ENCODE measurements around the gene CRYBG2. TPM values are rescaled to one million over a fixed set of nuclear protein-coding genes. Genes with fewer than 3 reads are reported as not detected.

CRYBG2 gene
- total RNA-seq, 2 donors from 2014 or later = 1.6 to 2.3 TPM

DNA sequence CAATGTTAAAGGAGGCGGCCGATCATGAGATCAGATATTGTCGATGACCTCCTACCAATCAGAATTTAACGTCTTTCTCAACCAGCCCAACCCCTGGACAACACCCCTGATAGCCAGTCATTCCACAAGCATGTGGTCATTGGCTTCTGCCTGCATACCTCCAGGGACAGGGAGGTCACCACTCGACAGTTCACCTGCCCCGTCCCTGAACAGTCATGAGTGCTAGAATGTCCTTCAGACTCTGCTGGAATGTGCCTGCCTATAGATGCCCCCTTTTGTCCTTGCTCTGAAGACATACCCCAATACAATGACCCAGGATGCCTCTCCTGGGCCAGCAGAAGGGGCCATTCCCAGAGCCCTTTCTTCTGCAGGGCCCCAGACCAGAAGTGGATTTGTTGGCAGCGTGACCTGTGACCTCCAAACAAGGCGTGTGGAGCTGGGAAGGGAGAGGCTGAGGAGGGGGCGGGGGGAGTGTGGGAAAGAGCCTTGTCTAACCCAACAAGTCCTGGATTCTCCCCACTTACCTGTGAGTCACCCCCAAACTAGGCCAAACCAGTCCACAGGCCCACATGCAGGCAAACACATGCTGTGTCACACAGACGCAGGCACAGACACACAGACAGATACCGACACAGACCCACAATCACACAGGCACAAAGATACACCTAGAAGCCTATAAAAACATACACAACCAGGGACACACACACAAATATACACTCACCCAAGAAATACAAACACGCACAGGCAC is 2.2 kb downstream of the CRYBG2 start:
- H3K27ac Mint-ChIP-seq = no peak overlapping the region
- H3K27me3 Mint-ChIP-seq (ENCODE audit: low read depth) = no peaks in the 10 kb centered on the region
- H3K4me1 Mint-ChIP-seq (ENCODE audit: low read depth) = no peaks in the 10 kb centered on the region
- no peaks in the 10 kb centered on the region for H3K9me3 Mint-ChIP-seq
- no peaks in the 10 kb centered on the region for H3K36me3 Mint-ChIP-seq (ENCODE audit: insufficient read depth in 2 of 2)
- no peak overlapping the region for H3K4me3 Mint-ChIP-seq
- DNase-seq (no peak), ATAC-seq (replicated peaks in 1 of 2) (no peak)

GRCh38 chr1:26350701-26351589 is 3.0 kb downstream of the CRYBG2 start:
- no peak for DNase-seq
- ATAC-seq (replicated peaks in 1 of 2) = no peak
- H3K27ac Mint-ChIP-seq = no peak overlapping the region
- no peaks in the 10 kb centered on the region for H3K36me3 Mint-ChIP-seq (ENCODE audit: insufficient read depth in 2 of 2)
- no peak overlapping the region for H3K4me3 Mint-ChIP-seq
- H3K9me3 Mint-ChIP-seq = no peaks in the 10 kb centered on the region
- no peaks in the 10 kb centered on the region for H3K4me1 Mint-ChIP-seq (ENCODE audit: low read depth)
- no peaks in the 10 kb centered on the region for H3K27me3 Mint-ChIP-seq (ENCODE audit: low read depth)

DNA sequence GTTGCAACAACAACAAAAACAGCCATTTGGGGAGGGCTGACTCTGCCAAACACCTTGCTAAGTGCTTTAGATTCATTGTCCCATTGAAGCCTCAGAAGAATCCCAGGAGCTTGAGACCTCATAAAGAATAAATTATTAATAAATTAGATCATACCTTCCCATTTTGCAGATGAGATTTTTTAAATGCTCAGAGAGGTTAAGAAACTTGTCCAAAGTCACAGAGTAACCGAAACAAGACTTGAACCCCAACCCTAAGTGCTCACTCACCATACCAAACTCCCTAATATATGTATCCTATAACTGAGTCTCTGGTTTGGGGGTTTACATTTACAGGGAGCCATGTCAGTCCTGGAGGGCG is 3.6 kb downstream of the CRYBG2 start:
- no peaks in the 10 kb centered on the region for H3K27me3 Mint-ChIP-seq (ENCODE audit: low read depth)
- H3K9me3 Mint-ChIP-seq = no peaks in the 10 kb centered on the region
- DNase-seq (no peak), ATAC-seq (replicated peaks in 1 of 2) (no peak)
- H3K4me3 Mint-ChIP-seq = no peak overlapping the region
- no peak overlapping the region for H3K27ac Mint-ChIP-seq
- no peaks in the 10 kb centered on the region for H3K36me3 Mint-ChIP-seq (ENCODE audit: insufficient read depth in 2 of 2)
- H3K4me1 Mint-ChIP-seq (ENCODE audit: low read depth) = no peaks in the 10 kb centered on the region

DNA sequence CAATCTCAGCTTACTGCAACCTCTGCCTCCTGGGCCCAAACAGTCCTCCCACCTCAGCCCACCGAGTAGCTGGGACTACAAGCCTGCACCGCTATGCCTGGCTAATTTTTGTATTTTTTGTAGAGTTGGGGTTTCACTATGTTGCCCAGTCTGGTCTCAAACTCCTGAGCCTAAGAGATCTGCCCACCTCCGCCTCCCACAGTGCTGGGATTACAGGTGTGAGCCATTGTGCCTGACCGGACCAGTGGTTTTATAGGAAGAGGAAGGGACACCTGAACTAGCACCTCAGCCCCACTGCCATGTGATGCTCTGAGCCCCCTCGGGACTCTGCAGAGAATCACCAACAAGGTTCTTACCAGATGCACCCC is 4.1 kb downstream of the CRYBG2 start:
- DNase-seq (no peak), ATAC-seq (replicated peaks in 1 of 2) (no peak)
- Mint-ChIP-seq H3K27me3 (ENCODE audit: low read depth) (no peaks in the 10 kb centered on the region), H3K27ac (no peak overlapping the region), H3K4me3 (no peak overlapping the region), H3K36me3 (ENCODE audit: insufficient read depth in 2 of 2) (no peaks in the 10 kb centered on the region), H3K9me3 (no peaks in the 10 kb centered on the region), H3K4me1 (ENCODE audit: low read depth) (no peaks in the 10 kb centered on the region)

DNA sequence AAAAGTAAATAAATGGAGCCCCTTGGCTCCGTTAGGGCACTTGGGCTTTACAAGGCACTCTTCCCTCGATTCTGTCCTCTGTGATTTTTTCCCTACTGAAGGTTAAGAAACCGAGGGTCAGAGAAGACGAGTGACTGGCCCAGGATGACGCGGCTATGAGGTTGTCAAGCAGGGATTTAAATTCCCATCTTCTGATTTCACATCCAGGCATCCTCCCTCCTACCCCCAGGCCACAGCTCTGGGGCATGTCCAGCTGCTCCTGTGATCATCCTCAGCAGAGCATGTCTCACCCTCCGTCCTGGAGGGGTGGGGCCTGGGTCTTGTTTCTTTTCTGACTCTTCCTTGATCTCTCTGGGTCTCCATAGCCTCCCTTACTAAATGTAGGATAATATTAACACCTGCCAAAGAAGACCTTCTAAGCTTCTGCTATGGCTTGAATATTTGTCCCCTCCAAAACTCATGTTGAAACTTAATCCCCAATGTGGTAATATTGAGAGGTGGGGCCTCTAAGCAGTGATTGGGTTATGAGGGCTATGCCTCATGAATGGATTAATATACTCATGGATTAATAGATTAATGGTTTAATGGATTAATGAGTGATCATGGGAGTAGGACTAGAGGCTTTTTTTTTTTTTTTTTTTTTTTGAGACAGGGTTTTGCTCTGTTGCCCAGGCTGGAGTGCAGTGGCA is 4.6 kb downstream of the CRYBG2 start:
- DNase-seq (no peak), ATAC-seq (replicated peaks in 1 of 2) (no peak)
- no peaks in the 10 kb centered on the region for H3K4me1 Mint-ChIP-seq (ENCODE audit: low read depth)
- no peaks in the 10 kb centered on the region for H3K36me3 Mint-ChIP-seq (ENCODE audit: insufficient read depth in 2 of 2)
- H3K9me3 Mint-ChIP-seq = no peaks in the 10 kb centered on the region
- no peaks in the 10 kb centered on the region for H3K27me3 Mint-ChIP-seq (ENCODE audit: low read depth)
- no peak overlapping the region for H3K27ac Mint-ChIP-seq
- no peak overlapping the region for H3K4me3 Mint-ChIP-seq

- Mint-ChIP-seq H3K27me3 (ENCODE audit: low read depth) (no peaks in the 10 kb centered on the region), H3K4me1 (ENCODE audit: low read depth) (no peaks in the 10 kb centered on the region), H3K36me3 (ENCODE audit: insufficient read depth in 2 of 2) (no peaks in the 10 kb centered on the region), H3K4me3 (no peak overlapping the region), H3K9me3 (no peaks in the 10 kb centered on the region), H3K27ac (no peak overlapping the region)
- DNase-seq (no peak), ATAC-seq (replicated peaks in 1 of 2) (no peak)
Measured at GRCh38 chr1:26346274-26347033, 7.5 kb downstream of the CRYBG2 start.

- H3K4me3 Mint-ChIP-seq = no peak overlapping the region
- no peaks in the 10 kb centered on the region for H3K4me1 Mint-ChIP-seq (ENCODE audit: low read depth)
- DNase-seq (no peak), ATAC-seq (replicated peaks in 1 of 2) (no peak)
- no peaks in the 10 kb centered on the region for H3K9me3 Mint-ChIP-seq
- no peak overlapping the region for H3K27ac Mint-ChIP-seq
- no peaks in the 10 kb centered on the region for H3K36me3 Mint-ChIP-seq (ENCODE audit: insufficient read depth in 2 of 2)
- H3K27me3 Mint-ChIP-seq (ENCODE audit: low read depth) = no peaks in the 10 kb centered on the region
Measured at GRCh38 chr1:26345718-26346117, 8.2 kb downstream of the CRYBG2 start.

GRCh38 chr1:26344147-26344920 is 9.6 kb downstream of the CRYBG2 start:
- no peaks in the 10 kb centered on the region for H3K36me3 Mint-ChIP-seq (ENCODE audit: insufficient read depth in 2 of 2)
- no peaks in the 10 kb centered on the region for H3K9me3 Mint-ChIP-seq
- no peak overlapping the region for H3K27ac Mint-ChIP-seq
- no peaks in the 10 kb centered on the region for H3K4me1 Mint-ChIP-seq (ENCODE audit: low read depth)
- DNase-seq (no peak), ATAC-seq (replicated peaks in 1 of 2) (no peak)
- no peak overlapping the region for H3K4me3 Mint-ChIP-seq
- no peaks in the 10 kb centered on the region for H3K27me3 Mint-ChIP-seq (ENCODE audit: low read depth)

- DNase-seq (no peak), ATAC-seq (replicated peaks in 1 of 2) (no peak)
- H3K4me1 Mint-ChIP-seq (ENCODE audit: low read depth) = peaks cover 7% of the 10 kb centered on the region
- peaks cover 6% of the 10 kb centered on the region for H3K27me3 Mint-ChIP-seq (ENCODE audit: low read depth)
- H3K9me3 Mint-ChIP-seq = no peaks in the 10 kb centered on the region
- H3K36me3 Mint-ChIP-seq (ENCODE audit: insufficient read depth in 2 of 2) = no peaks in the 10 kb centered on the region
- H3K27ac Mint-ChIP-seq = no peak overlapping the region
- no peak overlapping the region for H3K4me3 Mint-ChIP-seq
Measured at GRCh38 chr1:26340047-26340481, 13.9 kb downstream of the CRYBG2 start.

DNA sequence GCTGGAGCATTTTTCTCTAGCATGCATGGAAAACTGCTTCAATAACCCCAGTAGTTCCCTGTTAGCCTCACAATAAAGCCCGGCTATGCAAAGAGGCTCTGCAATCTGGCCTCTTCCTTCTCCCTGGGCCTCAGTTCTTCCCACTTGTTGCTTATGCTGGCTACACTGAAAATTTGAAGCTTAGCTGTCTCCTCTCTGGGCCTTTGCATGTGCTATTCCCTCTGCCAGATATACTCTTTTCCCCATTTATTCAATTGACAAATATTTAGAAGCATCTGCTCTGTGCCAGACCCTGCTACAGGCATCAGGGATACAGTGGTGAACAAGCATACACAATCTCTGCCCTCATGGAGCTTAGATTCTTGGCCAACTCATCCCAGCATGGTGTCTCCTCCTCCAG is 15.3 kb downstream of the CRYBG2 start:
- peaks cover 7% of the 10 kb centered on the region for H3K4me1 Mint-ChIP-seq (ENCODE audit: low read depth)
- H3K36me3 Mint-ChIP-seq (ENCODE audit: insufficient read depth in 2 of 2) = no peaks in the 10 kb centered on the region
- DNase-seq (no peak), ATAC-seq (replicated peaks in 1 of 2) (no peak)
- no peak overlapping the region for H3K4me3 Mint-ChIP-seq
- H3K27me3 Mint-ChIP-seq (ENCODE audit: low read depth) = peaks cover 6% of the 10 kb centered on the region
- no peaks in the 10 kb centered on the region for H3K9me3 Mint-ChIP-seq
- H3K27ac Mint-ChIP-seq = no peak overlapping the region

DNA sequence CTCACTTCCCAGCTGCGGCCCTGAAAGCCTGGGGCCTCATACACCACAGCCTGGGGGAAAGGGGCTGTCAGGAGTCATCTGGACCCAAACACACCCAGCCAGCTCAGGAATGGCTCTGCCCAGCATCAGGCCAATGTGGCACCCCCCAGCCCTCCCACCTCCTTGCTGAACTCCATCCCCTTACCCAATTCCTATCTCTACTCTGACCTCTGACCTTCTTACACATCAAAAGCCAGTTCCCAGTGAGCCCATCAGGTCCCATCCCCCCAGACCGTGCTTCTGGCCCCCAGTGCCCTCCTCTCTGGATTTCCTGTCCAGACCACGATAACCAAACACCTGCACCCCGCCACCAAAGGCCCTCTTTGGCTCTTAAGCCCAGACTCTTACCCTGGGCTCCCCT is 16.3 kb downstream of the CRYBG2 start:
- ATAC-seq (replicated peaks in 1 of 2) = no peak

DNA sequence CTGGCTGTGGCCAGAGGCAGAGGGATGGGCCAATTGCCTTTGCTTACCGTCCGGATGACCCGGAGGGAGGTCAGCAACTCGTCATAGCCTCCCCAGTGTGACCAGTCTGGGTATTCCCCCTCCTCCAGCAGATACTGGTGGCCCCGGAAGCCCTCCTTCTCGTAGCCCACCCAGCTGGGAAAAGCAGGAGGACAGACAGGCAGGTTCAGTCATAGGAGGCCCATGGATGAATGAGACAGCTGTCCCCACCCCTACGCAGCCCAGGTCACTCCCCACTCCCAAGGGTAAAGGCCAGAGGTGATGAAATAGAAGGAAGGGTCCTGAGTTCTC is 16.8 kb downstream of the CRYBG2 start:
- ATAC-seq (replicated peaks in 1 of 2) (no peak), DNase-seq (no peak)
- peaks cover 7% of the 10 kb centered on the region for H3K4me1 Mint-ChIP-seq (ENCODE audit: low read depth)
- H3K27ac Mint-ChIP-seq = no peak overlapping the region
- peak overlapping the region; percentile 61 to 96 for H3K4me3 Mint-ChIP-seq
- H3K9me3 Mint-ChIP-seq = no peaks in the 10 kb centered on the region
- no peaks in the 10 kb centered on the region for H3K36me3 Mint-ChIP-seq (ENCODE audit: insufficient read depth in 2 of 2)
- H3K27me3 Mint-ChIP-seq (ENCODE audit: low read depth) = peaks cover 6% of the 10 kb centered on the region

More for the DNA sequence above, 16.3 kb downstream of the CRYBG2 start:
- DNase-seq = no peak
- H3K4me3 Mint-ChIP-seq = peak overlapping the region in 1 of 2 donors; percentile 32
- H3K27ac Mint-ChIP-seq = no peak overlapping the region
- peaks cover 6% of the 10 kb centered on the region for H3K27me3 Mint-ChIP-seq (ENCODE audit: low read depth)
- no peaks in the 10 kb centered on the region for H3K36me3 Mint-ChIP-seq (ENCODE audit: insufficient read depth in 2 of 2)
- peaks cover 7% of the 10 kb centered on the region for H3K4me1 Mint-ChIP-seq (ENCODE audit: low read depth)
- no peaks in the 10 kb centered on the region for H3K9me3 Mint-ChIP-seq

Measured in activated T-cell treated with anti-CD3 and anti-CD28 coated beads, Interleukin-2, amount 50 U/mL, for 72 hours (primary cell).